Measurements from ENCODE around the gene COL6A1.
"Not testable (repeated sequence)": the region's sequence is repeated elsewhere in the genome, so short reads cannot be mapped to it uniquely, and the experiment has no call there.

COL6A1 gene

GRCh38 chr21:45947296-45947695 is 34.3 kb upstream of the COL6A1 start:
- H3K9me3 ChIP-seq (ENCODE audit: control insufficient read depth in 2 of 2, low read length in 2 of 2) = no peaks in the 10 kb centered on the region

GRCh38 chr21:45947716-45948255 is 33.8 kb upstream of the COL6A1 start:
- no peak overlapping the region for H3K9ac ChIP-seq (ENCODE audit: low read length in 2 of 2)
- H3K9me3 ChIP-seq (ENCODE audit: control insufficient read depth in 2 of 2, low read length in 2 of 2) = no peaks in the 10 kb centered on the region
- no peak overlapping the region for H3K27ac ChIP-seq (ENCODE audit: low read length)
- H3K4me1 ChIP-seq (ENCODE audit: control insufficient read depth, insufficient read depth, low read length) = peaks cover 18% of the 10 kb centered on the region
- H3K36me3 ChIP-seq (ENCODE audit: control insufficient read depth in 2 of 2, insufficient read depth in 2 of 2, low read length in 2 of 2) = no peaks in the 10 kb centered on the region
- H3K4me3 ChIP-seq (ENCODE audit: low read length in 2 of 2) = no peak overlapping the region
- H3K27me3 ChIP-seq (ENCODE audit: control insufficient read depth in 1 of 2, insufficient read depth in 2 of 2, low read length in 2 of 2) = no peaks in the 10 kb centered on the region

More at GRCh38 chr21:45947296-45947695, 34.3 kb upstream of the COL6A1 start:
- Histone ChIP-seq H3K4me1 (ENCODE audit: control insufficient read depth, insufficient read depth, low read length) (peaks cover 17% of the 10 kb centered on the region), H3K4me3 (ENCODE audit: low read length in 2 of 2) (no peak overlapping the region), H3K27me3 (ENCODE audit: control insufficient read depth in 1 of 2, insufficient read depth in 2 of 2, low read length in 2 of 2) (no peaks in the 10 kb centered on the region), H3K36me3 (ENCODE audit: control insufficient read depth in 2 of 2, insufficient read depth in 2 of 2, low read length in 2 of 2) (no peaks in the 10 kb centered on the region), H3K27ac (ENCODE audit: low read length) (no peak overlapping the region), H3K9ac (ENCODE audit: low read length in 2 of 2) (no peak overlapping the region)

- H3K27ac ChIP-seq (ENCODE audit: low read length) = no peak overlapping the region
These were observed 32.9 kb upstream of the COL6A1 start for GRCh38 chr21:45948576-45949141.

GRCh38 chr21:45949928-45950739 is 31.4 kb upstream of the COL6A1 start:
- Histone ChIP-seq H3K9me3 (ENCODE audit: control insufficient read depth in 2 of 2, low read length in 2 of 2) (no peaks in the 10 kb centered on the region), H3K9ac (ENCODE audit: low read length in 2 of 2) (peak overlapping the region; percentile 21 to 48), H3K27me3 (ENCODE audit: control insufficient read depth in 1 of 2, insufficient read depth in 2 of 2, low read length in 2 of 2) (no peaks in the 10 kb centered on the region), H3K4me1 (ENCODE audit: control insufficient read depth, insufficient read depth, low read length) (peaks cover 36% of the 10 kb centered on the region), H3K4me3 (ENCODE audit: low read length in 2 of 2) (peak overlapping the region; percentile 40 to 58), H3K27ac (ENCODE audit: low read length) (no peak overlapping the region), H3K36me3 (ENCODE audit: control insufficient read depth in 2 of 2, insufficient read depth in 2 of 2, low read length in 2 of 2) (no peaks in the 10 kb centered on the region)

More at GRCh38 chr21:45948576-45949141, 32.9 kb upstream of the COL6A1 start:
- Histone ChIP-seq H3K4me1 (ENCODE audit: control insufficient read depth, insufficient read depth, low read length) (peaks cover 27% of the 10 kb centered on the region), H3K36me3 (ENCODE audit: control insufficient read depth in 2 of 2, insufficient read depth in 2 of 2, low read length in 2 of 2) (no peaks in the 10 kb centered on the region), H3K9me3 (ENCODE audit: control insufficient read depth in 2 of 2, low read length in 2 of 2) (no peaks in the 10 kb centered on the region), H3K4me3 (ENCODE audit: low read length in 2 of 2) (no peak overlapping the region), H3K27me3 (ENCODE audit: control insufficient read depth in 1 of 2, insufficient read depth in 2 of 2, low read length in 2 of 2) (no peaks in the 10 kb centered on the region), H3K9ac (ENCODE audit: low read length in 2 of 2) (no peak overlapping the region)

- H3K36me3 ChIP-seq (ENCODE audit: control insufficient read depth in 2 of 2, insufficient read depth in 2 of 2, low read length in 2 of 2) = no peaks in the 10 kb centered on the region
- peaks cover 36% of the 10 kb centered on the region for H3K4me1 ChIP-seq (ENCODE audit: control insufficient read depth, insufficient read depth, low read length)
- H3K4me3 ChIP-seq (ENCODE audit: low read length in 2 of 2) = peak overlapping the region; percentile 40 to 58
- H3K9ac ChIP-seq (ENCODE audit: low read length in 2 of 2) = peak overlapping the region; percentile 21 to 48
- no peaks in the 10 kb centered on the region for H3K9me3 ChIP-seq (ENCODE audit: control insufficient read depth in 2 of 2, low read length in 2 of 2)
- H3K27me3 ChIP-seq (ENCODE audit: control insufficient read depth in 1 of 2, insufficient read depth in 2 of 2, low read length in 2 of 2) = no peaks in the 10 kb centered on the region
- peak overlapping the region; percentile 41 for H3K27ac ChIP-seq (ENCODE audit: low read length)
These were observed 30.6 kb upstream of the COL6A1 start for GRCh38 chr21:45950740-45951515.

GRCh38 chr21:45951676-45952075 is 29.9 kb upstream of the COL6A1 start:
- H3K9me3 ChIP-seq (ENCODE audit: control insufficient read depth in 2 of 2, low read length in 2 of 2) = no peaks in the 10 kb centered on the region
- no peak overlapping the region for H3K9ac ChIP-seq (ENCODE audit: low read length in 2 of 2)
- H3K4me1 ChIP-seq (ENCODE audit: control insufficient read depth, insufficient read depth, low read length) = peaks cover 36% of the 10 kb centered on the region
- H3K36me3 ChIP-seq (ENCODE audit: control insufficient read depth in 2 of 2, insufficient read depth in 2 of 2, low read length in 2 of 2) = no peaks in the 10 kb centered on the region
- no peaks in the 10 kb centered on the region for H3K27me3 ChIP-seq (ENCODE audit: control insufficient read depth in 1 of 2, insufficient read depth in 2 of 2, low read length in 2 of 2)
- no peak overlapping the region for H3K4me3 ChIP-seq (ENCODE audit: low read length in 2 of 2)
- peak overlapping the region; percentile 41 for H3K27ac ChIP-seq (ENCODE audit: low read length)

GRCh38 chr21:45952527-45952926 is 29.0 kb upstream of the COL6A1 start:
- Histone ChIP-seq H3K27ac (ENCODE audit: low read length) (peak overlapping the region; percentile 93), H3K4me1 (ENCODE audit: control insufficient read depth, insufficient read depth, low read length) (peaks cover 37% of the 10 kb centered on the region), H3K9ac (ENCODE audit: low read length in 2 of 2) (peak overlapping the region; percentile 69 to 72)
- H3K27me3 ChIP-seq (ENCODE audit: control insufficient read depth in 1 of 2, insufficient read depth in 2 of 2, low read length in 2 of 2); H3K9me3 ChIP-seq (ENCODE audit: control insufficient read depth in 2 of 2, low read length in 2 of 2); H3K36me3 ChIP-seq (ENCODE audit: control insufficient read depth in 2 of 2, insufficient read depth in 2 of 2, low read length in 2 of 2); H3K4me3 ChIP-seq (ENCODE audit: low read length in 2 of 2): not testable (repeated sequence)

- H3K4me3 ChIP-seq (ENCODE audit: low read length in 2 of 2) = peak overlapping the region in 1 of 2 donors; percentile 29
- H3K9me3 ChIP-seq (ENCODE audit: control insufficient read depth in 2 of 2, low read length in 2 of 2) = no peaks in the 10 kb centered on the region
- peak overlapping the region; percentile 93 for H3K27ac ChIP-seq (ENCODE audit: low read length)
These were observed 28.6 kb upstream of the COL6A1 start for GRCh38 chr21:45952974-45953373.

GRCh38 chr21:45954261-45954660 is 27.3 kb upstream of the COL6A1 start:
- Histone ChIP-seq H3K27ac (ENCODE audit: low read length) (peak overlapping the region; percentile 93), H3K36me3 (ENCODE audit: control insufficient read depth in 2 of 2, insufficient read depth in 2 of 2, low read length in 2 of 2) (no peaks in the 10 kb centered on the region), H3K9me3 (ENCODE audit: control insufficient read depth in 2 of 2, low read length in 2 of 2) (no peaks in the 10 kb centered on the region), H3K4me1 (ENCODE audit: control insufficient read depth, insufficient read depth, low read length) (peaks cover 40% of the 10 kb centered on the region), H3K9ac (ENCODE audit: low read length in 2 of 2) (peak overlapping the region; percentile 69 to 72), H3K4me3 (ENCODE audit: low read length in 2 of 2) (no peak overlapping the region), H3K27me3 (ENCODE audit: control insufficient read depth in 1 of 2, insufficient read depth in 2 of 2, low read length in 2 of 2) (no peaks in the 10 kb centered on the region)

More at GRCh38 chr21:45952974-45953373, 28.6 kb upstream of the COL6A1 start:
- no peaks in the 10 kb centered on the region for H3K36me3 ChIP-seq (ENCODE audit: control insufficient read depth in 2 of 2, insufficient read depth in 2 of 2, low read length in 2 of 2)
- H3K4me1 ChIP-seq (ENCODE audit: control insufficient read depth, insufficient read depth, low read length) = peaks cover 40% of the 10 kb centered on the region
- H3K9ac ChIP-seq (ENCODE audit: low read length in 2 of 2) = peak overlapping the region; percentile 69 to 72
- H3K27me3 ChIP-seq (ENCODE audit: control insufficient read depth in 1 of 2, insufficient read depth in 2 of 2, low read length in 2 of 2) = no peaks in the 10 kb centered on the region

GRCh38 chr21:45954921-45955320 is 26.6 kb upstream of the COL6A1 start:
- H3K36me3 ChIP-seq (ENCODE audit: control insufficient read depth in 2 of 2, insufficient read depth in 2 of 2, low read length in 2 of 2) = no peaks in the 10 kb centered on the region
- peak overlapping the region; percentile 93 for H3K27ac ChIP-seq (ENCODE audit: low read length)
- H3K4me1 ChIP-seq (ENCODE audit: control insufficient read depth, insufficient read depth, low read length) = peaks cover 44% of the 10 kb centered on the region
- H3K9me3 ChIP-seq (ENCODE audit: control insufficient read depth in 2 of 2, low read length in 2 of 2) = no peaks in the 10 kb centered on the region
- no peaks in the 10 kb centered on the region for H3K27me3 ChIP-seq (ENCODE audit: control insufficient read depth in 1 of 2, insufficient read depth in 2 of 2, low read length in 2 of 2)
- H3K9ac ChIP-seq (ENCODE audit: low read length in 2 of 2) = peak overlapping the region in 1 of 2 donors; percentile 72
- no peak overlapping the region for H3K4me3 ChIP-seq (ENCODE audit: low read length in 2 of 2)

Measured in stomach smooth muscle (tissue), 2 donors.